IMR-90 (cell line): Measurements from ENCODE around the gene PSMD10. TPM values are rescaled to one million over a fixed set of nuclear protein-coding genes. Genes with fewer than 3 reads are reported as not detected.

Experiments used
- ATAC-seq: fragments of 200-7000 bp; cut with Tn5 transposase; 2 replicates; pipeline ENCODE4 v1.9.1; 2020; ENCODE audit warnings: low read depth, mild to moderate bottlenecking, moderate library complexity
- BruUV-seq: library from RNA; stranded (reverse); fragments of 400-500 nt; replicated peaks from 2 replicates; lab custom pipeline; 2021; lab: Mats Ljungman, UMichigan
- CTCF ChIA-PET: fragments of 300-600 bp; formaldehyde crosslinking; extraction: SDS; loops from one replicate; lab custom pipeline; 2021; ENCODE audit warnings: antibody characterized with exemption; lab: Yijun Ruan, JAX
- POLR2A ChIA-PET: fragments of 300-600 bp; sonication (Branson Sonifier 250); formaldehyde crosslinking; loops from one replicate; lab custom pipeline; 2022; ENCODE audit warnings: antibody characterized with exemption; ENCODE audit not compliant: unreplicated experiment; lab: Charles Lee
- DNase-seq: peaks from one replicate; pipeline ENCODE4 v3.0.0; 2013
- H2AFZ ChIP-seq: replicated peaks from 2 replicates; pipeline ENCODE3; 2013; ENCODE audit warnings: low read length, mild to moderate bottlenecking; ENCODE audit not compliant: poor library complexity
- H2AK5ac ChIP-seq: 2 replicates; pipeline ENCODE4 v1.6.1; 2013; ENCODE audit warnings: low read depth, low read length, inconsistent platforms
- H2AK9ac ChIP-seq: replicated peaks from 2 replicates; pipeline ENCODE3; 2013; ENCODE audit warnings: mild to moderate bottlenecking, low read depth, low read length, moderate library complexity; ENCODE audit not compliant: poor library complexity
- H2BK120ac ChIP-seq: 2 replicates; pipeline ENCODE4 v1.6.1; 2013; ENCODE audit warnings: low read depth, low read length, inconsistent platforms
- H2BK15ac ChIP-seq: 3 replicates; pipeline ENCODE4 v1.6.1; 2013; ENCODE audit warnings: low read depth, low read length, inconsistent platforms
- H2BK20ac ChIP-seq: 2 replicates; pipeline ENCODE4 v1.6.1; 2013; ENCODE audit warnings: low read depth, mild to moderate bottlenecking, inconsistent platforms, low read length, moderate library complexity
- H2BK5ac ChIP-seq: 2 replicates; pipeline ENCODE4 v1.6.1; 2013; ENCODE audit warnings: mild to moderate bottlenecking, low read depth, low read length, inconsistent platforms; ENCODE audit not compliant: poor library complexity, severe bottlenecking
- H3K14ac ChIP-seq: replicated peaks from 2 replicates; pipeline ENCODE4 v1.6.1; 2013; ENCODE audit warnings: low read depth, low read length, inconsistent platforms
- H3K18ac ChIP-seq: 2 replicates; pipeline ENCODE4 v1.6.1; 2013; ENCODE audit warnings: low read depth, low read length, control low read depth
- H3K23ac ChIP-seq: 2 replicates; pipeline ENCODE4 v1.6.1; 2013; ENCODE audit warnings: low read depth, low read length, inconsistent platforms
- H3K27ac ChIP-seq: 2 replicates; pipeline ENCODE4 v1.5.1; 2013; ENCODE audit warnings: mild to moderate bottlenecking, control low read depth, low read length; ENCODE audit not compliant: insufficient read depth
- H3K27me3 ChIP-seq: 2 replicates; pipeline ENCODE4 v1.6.1; 2013; ENCODE audit warnings: low read length; ENCODE audit not compliant: control insufficient read depth, insufficient read depth
- H3K36me3 ChIP-seq: 2 replicates; pipeline ENCODE4 v1.6.1; 2013; ENCODE audit warnings: low read length, mixed read lengths; ENCODE audit not compliant: control insufficient read depth, insufficient read depth
- H3K4ac ChIP-seq: 2 replicates; pipeline ENCODE4 v1.6.1; 2013; ENCODE audit warnings: low read depth, low read length, inconsistent platforms
- H3K4me1 ChIP-seq: 2 replicates; pipeline ENCODE4 v1.6.1; 2013; ENCODE audit warnings: low read length, mixed read lengths; ENCODE audit not compliant: control insufficient read depth, insufficient read depth
- H3K4me2 ChIP-seq: 2 replicates; pipeline ENCODE4 v1.6.1; 2013; ENCODE audit warnings: low read depth, mild to moderate bottlenecking, control low read depth, low read length, moderate library complexity
- H3K4me3 ChIP-seq: 2 replicates; pipeline ENCODE4 v1.5.1; 2013; ENCODE audit warnings: low read depth, mild to moderate bottlenecking, control low read depth, low read length, moderate library complexity; ENCODE audit not compliant: insufficient read depth
- H3K56ac ChIP-seq: 2 replicates; pipeline ENCODE4 v1.6.1; 2013; ENCODE audit warnings: low read length, inconsistent platforms; ENCODE audit not compliant: insufficient read depth; ENCODE audit errors: extremely low read depth
- H3K79me1 ChIP-seq, 2 experiments: 2 replicates each; pipeline ENCODE4 v1.6.1; 2013; ENCODE audit warnings: low read length in 2 of 2, inconsistent platforms in 1 of 2, low read depth in 1 of 2
- H3K9ac ChIP-seq: 2 replicates; pipeline ENCODE4 v1.6.1; 2013; ENCODE audit warnings: low read depth, low read length, control low read depth
- H3K9me1 ChIP-seq: 2 replicates; pipeline ENCODE4 v1.6.1; 2013; ENCODE audit warnings: low read length, inconsistent platforms; ENCODE audit not compliant: insufficient read depth
- H3K9me3 ChIP-seq: 2 replicates; pipeline ENCODE4 v1.6.1; 2013; ENCODE audit warnings: low read length; ENCODE audit not compliant: control insufficient read depth, insufficient read depth
- H4K20me1 ChIP-seq: 2 replicates; pipeline ENCODE4 v1.6.1; 2013; ENCODE audit warnings: low read length, inconsistent platforms; ENCODE audit not compliant: insufficient read depth
- H4K5ac ChIP-seq: 2 replicates; pipeline ENCODE4 v1.6.1; 2013; ENCODE audit warnings: mild to moderate bottlenecking, low read depth, low read length, control low read depth
- H4K8ac ChIP-seq, 2 experiments: 2 replicates each; pipeline ENCODE4 v1.6.1; 2013; ENCODE audit warnings: low read depth in 2 of 2, low read length in 2 of 2, control low read depth in 1 of 2, inconsistent platforms in 1 of 2
- H4K91ac ChIP-seq: 2 replicates; pipeline ENCODE4 v1.6.1; 2013; ENCODE audit warnings: low read depth, low read length, inconsistent platforms; ENCODE audit not compliant: insufficient read depth
- BHLHE40 ChIP-seq: fragments of 150-350 bp; IDR thresholded peaks from 2 replicates; pipeline ENCODE4 v1.6.1; 2016; ENCODE audit warnings: mild to moderate bottlenecking, low read depth, low read length
- CHD1 ChIP-seq: IDR thresholded peaks from 2 replicates; pipeline ENCODE4 v1.6.1; 2012; ENCODE audit warnings: low read depth, low read length, improper control_type of control experiment
- FOS ChIP-seq: fragments of 150-350 bp; IDR thresholded peaks from 2 replicates; pipeline ENCODE4 v1.6.1; 2016; ENCODE audit warnings: low read depth, low read length
- MAFK ChIP-seq: IDR thresholded peaks from 2 replicates; pipeline ENCODE4 v1.6.1; 2012; ENCODE audit warnings: low read depth, low read length, improper control_type of control experiment
- MAZ ChIP-seq: IDR thresholded peaks from 2 replicates; pipeline ENCODE4 v1.6.1; 2012; ENCODE audit warnings: low read depth, mild to moderate bottlenecking, low read length, improper control_type of control experiment, moderate library complexity, borderline replicate concordance
- MXI1 ChIP-seq: IDR thresholded peaks from 2 replicates; pipeline ENCODE4 v1.6.1; 2012; ENCODE audit warnings: low read depth, mild to moderate bottlenecking, low read length, moderate library complexity, borderline replicate concordance
- NFE2L2 ChIP-seq: fragments of 150-350 bp; IDR thresholded peaks from 2 replicates; pipeline ENCODE4 v1.6.1; 2016; ENCODE audit warnings: low read depth, mild to moderate bottlenecking, low read length
- POLR2A ChIP-seq: IDR thresholded peaks from 2 replicates; pipeline ENCODE4 v1.6.1; 2012; ENCODE audit warnings: mild to moderate bottlenecking, low read depth, low read length
- RAD21 ChIP-seq: IDR thresholded peaks from 2 replicates; pipeline ENCODE4 v1.6.1; 2012; ENCODE audit warnings: low read length, improper control_type of control experiment
- RCOR1 ChIP-seq: IDR thresholded peaks from 2 replicates; pipeline ENCODE4 v1.6.1; 2012; ENCODE audit warnings: mild to moderate bottlenecking, low read length, improper control_type of control experiment; ENCODE audit not compliant: insufficient replicate concordance
- RFX5 ChIP-seq: IDR thresholded peaks from 2 replicates; pipeline ENCODE4 v1.8.0; 2012; ENCODE audit warnings: low read depth, mild to moderate bottlenecking, low read length, moderate library complexity
- SMC3 ChIP-seq: fragments of 150-350 bp; IDR thresholded peaks from 2 replicates; pipeline ENCODE4 v1.6.1; 2016; ENCODE audit warnings: low read depth, mild to moderate bottlenecking, antibody characterized with exemption, low read length, moderate library complexity
- WGBS, 2 experiments: methylation state at CpG; one replicate each; pipeline versions ENCODE4 v1.1.5 to v1.1.7; 2013; ENCODE audit warnings: missing lambda C conversion rate in 2 of 2; ENCODE audit not compliant: insufficient read length in 1 of 2; ENCODE audit errors: extremely low coverage in 2 of 2; 5-methylcytosine and 5-hydroxymethylcytosine counted together
- dilution Hi-C: fragments of 300-500 bp; cut with HindIII; formaldehyde crosslinking; loops from one replicate; pipeline ENCODE4 v1.14.3; 2018; ENCODE audit warnings: low sequenced_read_pairs; ENCODE audit not compliant: unreplicated experiment
- in situ Hi-C: fragments of 300-500 bp; cut with MboI; formaldehyde crosslinking; loops from 3 replicates; pipeline ENCODE4 v1.14.3; 2019; ENCODE audit warnings: low sequenced_read_pairs, inconsistent platforms, mixed read lengths
- intact Hi-C: fragments of 100-400 bp; cut with micrococcal nuclease; formaldehyde crosslinking; loops from 2 replicates; pipeline ENCODE4 v1.10.0; 2022
- polyA plus RNA-seq, 3 experiments: library from polyadenylated mRNA; depleted of rRNA; stranded (reverse); fragments of >200 nt; gene quantifications; 2 replicates each; pipeline ENCODE4 v1.2.3, GENCODE V29; 2012; ENCODE audit warnings: low replicate concordance in 1 of 3
- total RNA-seq: library from RNA; depleted of rRNA; stranded (reverse); fragments of >200 nt; gene quantifications from 2 replicates; pipeline ENCODE4 v1.2.3, GENCODE V29; 2012
- TF ChIP-seq, protein P1 (sequence below): fragments of 150-350 bp; IDR thresholded peaks from 2 replicates; pipeline ENCODE4 v1.6.1; 2017; ENCODE audit warnings: mild to moderate bottlenecking, antibody characterized with exemption, low read length, low read depth
- TF ChIP-seq, protein P2 (sequence below): fragments of 150-350 bp; IDR thresholded peaks from 2 replicates; pipeline ENCODE4 v1.6.1; 2016; ENCODE audit warnings: low read depth, mild to moderate bottlenecking, low read length, moderate library complexity, borderline replicate concordance
- TF ChIP-seq, protein P3 (sequence below): conservative IDR thresholded peaks from 2 replicates; pipeline ENCODE4 v1.5.1; 2012; ENCODE audit warnings: mild to moderate bottlenecking, low read depth, low read length, improper control_type of control experiment

PSMD10 gene
- total and polyA plus RNA-seq, 2 of the 4 experiments (the other 2 are of a cell fraction): 62.0 to 122 TPM

DNA sequence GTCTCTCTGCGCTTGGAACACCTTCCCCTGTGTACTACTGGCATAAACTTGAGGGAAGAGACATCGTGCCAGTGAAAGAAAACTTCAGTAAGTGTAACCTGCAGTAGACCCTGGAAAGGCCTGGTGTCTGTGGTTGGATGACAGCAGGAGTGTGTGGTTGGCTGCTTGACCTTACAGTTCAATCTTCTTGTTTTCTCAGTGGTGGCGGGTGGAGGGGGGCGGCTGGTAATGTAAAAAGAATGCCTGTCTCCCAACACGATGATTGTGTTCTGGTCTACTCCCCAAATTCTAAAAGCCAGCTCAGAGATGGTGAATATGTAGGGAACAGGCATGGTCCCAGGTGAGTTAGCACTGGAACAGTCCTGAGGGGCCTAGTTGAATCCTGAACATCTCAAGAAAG is 18.6 kb downstream of the PSMD10 start:
- H2BK120ac ChIP-seq: no peak overlapping the region
- WGBS, 2 experiments: 60% methylated on average over 2 of the region's 5 CpGs; no CpG with 5 or more reads in 1 of the 2 experiments
- no peak overlapping the region for H2AK5ac ChIP-seq
- H3K9ac ChIP-seq: no peak overlapping the region
- H2BK20ac ChIP-seq: no peak overlapping the region
- no peak overlapping the region for H2AFZ ChIP-seq
- ATAC-seq (no peak), DNase-seq (peak; percentile 68)
- intact Hi-C loops: loop anchor here (1.0 to 5.0 kb wide), 4 partner anchors 52 to 535 kb away; no protein-coding TSS in a partner anchor
- POLR2A ChIA-PET: no interaction called here
- no peak overlapping the region for H3K4me2 ChIP-seq
- H3K4me3 ChIP-seq: no peak overlapping the region
- H3K9me1 ChIP-seq: no peaks in the 10 kb centered on the region; the same call in 1 of the 2 replicates
- in situ Hi-C loops: loop anchor here (10.0 kb wide), 1 partner anchor 408 kb away; no protein-coding TSS in a partner anchor
- peak overlapping the region; percentile 30 for H2AK9ac ChIP-seq
- no peaks in the 10 kb centered on the region for H3K36me3 ChIP-seq
- H3K79me1 ChIP-seq: no peaks in the 10 kb centered on the region
- H2BK5ac ChIP-seq: no peak overlapping the region
- H4K5ac ChIP-seq: no peak overlapping the region
- TF ChIP-seq RFX5 (no peak), NFE2L2 (no peak), RCOR1 (no peak), RAD21 (no peak), CHD1 (no peak), BHLHE40 (no peak), POLR2A (no peak), MXI1 (no peak), MAZ (no peak), SMC3 (no peak), FOS (no peak), MAFK (no peak)
- TF ChIP-seq, protein P1, sequence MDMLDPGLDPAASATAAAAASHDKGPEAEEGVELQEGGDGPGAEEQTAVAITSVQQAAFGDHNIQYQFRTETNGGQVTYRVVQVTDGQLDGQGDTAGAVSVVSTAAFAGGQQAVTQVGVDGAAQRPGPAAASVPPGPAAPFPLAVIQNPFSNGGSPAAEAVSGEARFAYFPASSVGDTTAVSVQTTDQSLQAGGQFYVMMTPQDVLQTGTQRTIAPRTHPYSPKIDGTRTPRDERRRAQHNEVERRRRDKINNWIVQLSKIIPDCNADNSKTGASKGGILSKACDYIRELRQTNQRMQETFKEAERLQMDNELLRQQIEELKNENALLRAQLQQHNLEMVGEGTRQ: no peak
- TF ChIP-seq, protein P2, sequence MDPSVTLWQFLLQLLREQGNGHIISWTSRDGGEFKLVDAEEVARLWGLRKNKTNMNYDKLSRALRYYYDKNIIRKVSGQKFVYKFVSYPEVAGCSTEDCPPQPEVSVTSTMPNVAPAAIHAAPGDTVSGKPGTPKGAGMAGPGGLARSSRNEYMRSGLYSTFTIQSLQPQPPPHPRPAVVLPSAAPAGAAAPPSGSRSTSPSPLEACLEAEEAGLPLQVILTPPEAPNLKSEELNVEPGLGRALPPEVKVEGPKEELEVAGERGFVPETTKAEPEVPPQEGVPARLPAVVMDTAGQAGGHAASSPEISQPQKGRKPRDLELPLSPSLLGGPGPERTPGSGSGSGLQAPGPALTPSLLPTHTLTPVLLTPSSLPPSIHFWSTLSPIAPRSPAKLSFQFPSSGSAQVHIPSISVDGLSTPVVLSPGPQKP: no peak
- TF ChIP-seq, protein P3, sequence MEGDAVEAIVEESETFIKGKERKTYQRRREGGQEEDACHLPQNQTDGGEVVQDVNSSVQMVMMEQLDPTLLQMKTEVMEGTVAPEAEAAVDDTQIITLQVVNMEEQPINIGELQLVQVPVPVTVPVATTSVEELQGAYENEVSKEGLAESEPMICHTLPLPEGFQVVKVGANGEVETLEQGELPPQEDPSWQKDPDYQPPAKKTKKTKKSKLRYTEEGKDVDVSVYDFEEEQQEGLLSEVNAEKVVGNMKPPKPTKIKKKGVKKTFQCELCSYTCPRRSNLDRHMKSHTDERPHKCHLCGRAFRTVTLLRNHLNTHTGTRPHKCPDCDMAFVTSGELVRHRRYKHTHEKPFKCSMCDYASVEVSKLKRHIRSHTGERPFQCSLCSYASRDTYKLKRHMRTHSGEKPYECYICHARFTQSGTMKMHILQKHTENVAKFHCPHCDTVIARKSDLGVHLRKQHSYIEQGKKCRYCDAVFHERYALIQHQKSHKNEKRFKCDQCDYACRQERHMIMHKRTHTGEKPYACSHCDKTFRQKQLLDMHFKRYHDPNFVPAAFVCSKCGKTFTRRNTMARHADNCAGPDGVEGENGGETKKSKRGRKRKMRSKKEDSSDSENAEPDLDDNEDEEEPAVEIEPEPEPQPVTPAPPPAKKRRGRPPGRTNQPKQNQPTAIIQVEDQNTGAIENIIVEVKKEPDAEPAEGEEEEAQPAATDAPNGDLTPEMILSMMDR: no peak
- CTCF ChIA-PET: no interaction called here
- H4K8ac ChIP-seq: no peak overlapping the region
- H3K14ac ChIP-seq: no peak overlapping the region
- no peak overlapping the region for H3K4ac ChIP-seq
- no peaks in the 10 kb centered on the region for H3K9me3 ChIP-seq
- peaks cover 2% of the 10 kb centered on the region for H3K4me1 ChIP-seq
- H2BK15ac ChIP-seq: no peak overlapping the region
- H3K18ac ChIP-seq: no peak overlapping the region
- H3K27me3 ChIP-seq: peaks cover 29% of the 10 kb centered on the region
- no peak overlapping the region for H4K91ac ChIP-seq
- no peaks in the 10 kb centered on the region for H4K20me1 ChIP-seq
- BruUV-seq: no TSS peak
- no peak overlapping the region; the same call in 1 of the 2 replicates for H3K56ac ChIP-seq
- dilution Hi-C loops: no loop called here
- H3K27ac ChIP-seq: no peak overlapping the region
- H3K23ac ChIP-seq: no peak overlapping the region
